ENCODE data around the gene SPOCK1.

GRCh38 chr5:137395011-137395755, 103.9 kb downstream of the SPOCK1 start:
- TF ChIP-seq, protein P1, sequence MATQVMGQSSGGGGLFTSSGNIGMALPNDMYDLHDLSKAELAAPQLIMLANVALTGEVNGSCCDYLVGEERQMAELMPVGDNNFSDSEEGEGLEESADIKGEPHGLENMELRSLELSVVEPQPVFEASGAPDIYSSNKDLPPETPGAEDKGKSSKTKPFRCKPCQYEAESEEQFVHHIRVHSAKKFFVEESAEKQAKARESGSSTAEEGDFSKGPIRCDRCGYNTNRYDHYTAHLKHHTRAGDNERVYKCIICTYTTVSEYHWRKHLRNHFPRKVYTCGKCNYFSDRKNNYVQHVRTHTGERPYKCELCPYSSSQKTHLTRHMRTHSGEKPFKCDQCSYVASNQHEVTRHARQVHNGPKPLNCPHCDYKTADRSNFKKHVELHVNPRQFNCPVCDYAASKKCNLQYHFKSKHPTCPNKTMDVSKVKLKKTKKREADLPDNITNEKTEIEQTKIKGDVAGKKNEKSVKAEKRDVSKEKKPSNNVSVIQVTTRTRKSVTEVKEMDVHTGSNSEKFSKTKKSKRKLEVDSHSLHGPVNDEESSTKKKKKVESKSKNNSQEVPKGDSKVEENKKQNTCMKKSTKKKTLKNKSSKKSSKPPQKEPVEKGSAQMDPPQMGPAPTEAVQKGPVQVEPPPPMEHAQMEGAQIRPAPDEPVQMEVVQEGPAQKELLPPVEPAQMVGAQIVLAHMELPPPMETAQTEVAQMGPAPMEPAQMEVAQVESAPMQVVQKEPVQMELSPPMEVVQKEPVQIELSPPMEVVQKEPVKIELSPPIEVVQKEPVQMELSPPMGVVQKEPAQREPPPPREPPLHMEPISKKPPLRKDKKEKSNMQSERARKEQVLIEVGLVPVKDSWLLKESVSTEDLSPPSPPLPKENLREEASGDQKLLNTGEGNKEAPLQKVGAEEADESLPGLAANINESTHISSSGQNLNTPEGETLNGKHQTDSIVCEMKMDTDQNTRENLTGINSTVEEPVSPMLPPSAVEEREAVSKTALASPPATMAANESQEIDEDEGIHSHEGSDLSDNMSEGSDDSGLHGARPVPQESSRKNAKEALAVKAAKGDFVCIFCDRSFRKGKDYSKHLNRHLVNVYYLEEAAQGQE (IDR thresholded peaks at IDR 0.05): no peak
- TF ChIP-seq JUND (IDR thresholded peaks at IDR 0.05): no peak
